Thyroid gland (tissue), 4 donors: ENCODE results near the gene INPP5A.

ENCODE experiments used
- POLR2A ChIP-seq, 2 donors: fragments of 450-650 bp; IDR thresholded peaks; one replicate each; pipeline ENCODE4 v1.6.1; 2017; ENCODE audit warnings: antibody characterized with exemption in 2 of 2, mild to moderate bottlenecking in 2 of 2, moderate library complexity in 1 of 2
- TF ChIP-seq, protein P1 (sequence below), 6 experiments: fragments of 200-600 bp in 3 of 6; fragments of 450-650 bp in 3 of 6; sonication (generic) in 3 of 6; IDR thresholded peaks; one replicate each; pipeline ENCODE4 v1.5.1; 2016 to 2019; ENCODE audit warnings: antibody characterized with exemption in 6 of 6, mild to moderate bottlenecking in 2 of 6, inconsistent platforms in 1 of 6, moderate library complexity in 1 of 6

DNA sequence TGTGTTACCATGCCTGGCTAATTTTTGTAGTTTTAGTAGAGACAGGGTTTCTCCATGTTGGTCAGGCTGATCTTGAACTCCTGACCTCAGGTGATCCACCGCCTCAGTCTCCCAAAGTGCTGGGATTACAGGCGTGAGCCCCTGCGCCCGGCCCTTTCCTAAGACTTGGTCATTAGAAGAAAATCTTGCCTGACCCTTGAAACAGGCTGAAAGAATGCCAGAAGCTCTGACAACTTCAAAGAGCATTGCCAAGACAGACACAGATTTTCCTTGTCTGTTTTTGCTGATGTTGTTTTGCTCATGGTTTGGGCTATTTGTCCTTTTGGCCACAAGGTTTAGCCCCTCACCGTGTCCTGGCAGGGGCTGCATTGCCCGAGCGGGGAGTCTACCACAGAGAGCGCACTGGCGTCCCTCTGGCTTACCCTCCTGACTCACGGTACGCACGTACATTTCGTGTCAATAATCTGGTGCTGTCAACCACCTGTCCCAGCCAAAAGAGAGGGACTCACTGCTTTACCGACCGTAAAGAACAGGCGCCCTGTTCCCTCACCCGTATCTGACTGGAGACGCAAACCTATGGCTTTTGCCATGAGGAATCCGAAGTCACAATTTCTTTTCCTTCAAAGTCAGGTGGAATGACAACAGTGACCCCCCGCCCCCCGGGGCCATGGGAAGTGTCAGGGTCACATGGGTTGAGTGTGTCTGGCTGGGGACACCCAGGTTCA, 10.1 kb upstream of the INPP5A start:
- TF ChIP-seq, protein P1, sequence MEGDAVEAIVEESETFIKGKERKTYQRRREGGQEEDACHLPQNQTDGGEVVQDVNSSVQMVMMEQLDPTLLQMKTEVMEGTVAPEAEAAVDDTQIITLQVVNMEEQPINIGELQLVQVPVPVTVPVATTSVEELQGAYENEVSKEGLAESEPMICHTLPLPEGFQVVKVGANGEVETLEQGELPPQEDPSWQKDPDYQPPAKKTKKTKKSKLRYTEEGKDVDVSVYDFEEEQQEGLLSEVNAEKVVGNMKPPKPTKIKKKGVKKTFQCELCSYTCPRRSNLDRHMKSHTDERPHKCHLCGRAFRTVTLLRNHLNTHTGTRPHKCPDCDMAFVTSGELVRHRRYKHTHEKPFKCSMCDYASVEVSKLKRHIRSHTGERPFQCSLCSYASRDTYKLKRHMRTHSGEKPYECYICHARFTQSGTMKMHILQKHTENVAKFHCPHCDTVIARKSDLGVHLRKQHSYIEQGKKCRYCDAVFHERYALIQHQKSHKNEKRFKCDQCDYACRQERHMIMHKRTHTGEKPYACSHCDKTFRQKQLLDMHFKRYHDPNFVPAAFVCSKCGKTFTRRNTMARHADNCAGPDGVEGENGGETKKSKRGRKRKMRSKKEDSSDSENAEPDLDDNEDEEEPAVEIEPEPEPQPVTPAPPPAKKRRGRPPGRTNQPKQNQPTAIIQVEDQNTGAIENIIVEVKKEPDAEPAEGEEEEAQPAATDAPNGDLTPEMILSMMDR (IDR thresholded peaks at IDR 0.05) = no peak
- TF ChIP-seq POLR2A (IDR thresholded peaks at IDR 0.05) = no peak
